Upper lobe of left lung (tissue), 4 donors: Measurements from ENCODE around the gene VAC14.

Source experiments
- CTCF ChIP-seq, 6 experiments: fragments of 450-650 bp in 4 of 6; fragments of 200-600 bp in 2 of 6; sonication (generic) in 2 of 6; IDR thresholded peaks; one replicate each; pipeline ENCODE4 v1.5.1; 2016 to 2019; ENCODE audit warnings: antibody characterized with exemption in 6 of 6
- EP300 ChIP-seq, 4 donors: sonication (generic); formaldehyde crosslinking; IDR thresholded peaks; one replicate each; pipeline ENCODE4 v1.5.1; 2017; ENCODE audit warnings: antibody characterized with exemption in 4 of 4, control low read depth in 2 of 4
- POLR2A ChIP-seq, 4 donors: fragments of 450-650 bp; IDR thresholded peaks; one replicate each; pipeline ENCODE4 v1.5.1; 2016 to 2017; ENCODE audit warnings: antibody characterized with exemption in 4 of 4, mild to moderate bottlenecking in 2 of 4

- TF ChIP-seq EP300 (IDR thresholded peaks at IDR 0.05), result no peak
- TF ChIP-seq POLR2A (IDR thresholded peaks at IDR 0.05), result no peak
- TF ChIP-seq CTCF (IDR thresholded peaks at IDR 0.05), result no peak
Measured at GRCh38 chr16:70715860-70716357, 85.0 kb downstream of the VAC14 start.
